CD14-positive monocyte (primary cell): ENCODE measurements around the gene OR1L4. TPM values are rescaled to one million over a fixed set of nuclear protein-coding genes. Genes with fewer than 3 reads are reported as not detected.

Experiments used
- DNase-seq, 3 donors: peaks; one replicate each; pipeline ENCODE4 v3.0.0-alpha.2; 2011 to 2022
- H2AFZ ChIP-seq: 2 replicates; pipeline ENCODE4 v1.6.0; 2012; ENCODE audit warnings: mild to moderate bottlenecking, low read depth, low read length, inconsistent platforms; ENCODE audit not compliant: insufficient read depth, poor library complexity, severe bottlenecking
- H3K27ac ChIP-seq, 2 donors: 1 replicate in 1 of 2; 2 replicates in 1 of 2; pipeline ENCODE4 v1.5.1; 2012 to 2013; ENCODE audit warnings: low read length in 2 of 2, control low read depth in 1 of 2, inconsistent platforms in 1 of 2, low read depth in 1 of 2, mild to moderate bottlenecking in 1 of 2
- H3K27me3 ChIP-seq, 2 donors: one replicate each; pipeline versions ENCODE4 v1.6.0 to v1.6.1; 2011 to 2013; ENCODE audit warnings: low read length in 2 of 2; ENCODE audit not compliant: control insufficient read depth in 2 of 2, insufficient read depth in 2 of 2
- H3K36me3 ChIP-seq, 2 donors: replicated peaks in 1 of 2; 1 replicate in 1 of 2; 2 replicates in 1 of 2; pipeline versions ENCODE4 v1.5.1 to v1.6.1; 2012 to 2013; ENCODE audit warnings: low read length in 2 of 2, control low read depth in 1 of 2, inconsistent platforms in 1 of 2, mild to moderate bottlenecking in 1 of 2; ENCODE audit not compliant: insufficient read depth in 2 of 2, control insufficient read depth in 1 of 2
- H3K4me1 ChIP-seq, 2 donors: 1 replicate in 1 of 2; 2 replicates in 1 of 2; pipeline versions ENCODE4 v1.5.1 to v1.6.1; 2012 to 2013; ENCODE audit warnings: low read length in 2 of 2, control low read depth in 1 of 2, inconsistent platforms in 1 of 2, mild to moderate bottlenecking in 1 of 2, moderate library complexity in 1 of 2; ENCODE audit not compliant: insufficient read depth in 2 of 2, control insufficient read depth in 1 of 2
- H3K4me2 ChIP-seq: replicated peaks from 2 replicates; pipeline ENCODE3; 2012; ENCODE audit warnings: low read length, moderate library complexity, mild to moderate bottlenecking; ENCODE audit not compliant: poor library complexity, severe bottlenecking; ENCODE audit errors: extremely low read depth
- H3K4me3 ChIP-seq, 3 experiments: fragments of 200-600 bp in 1 of 3; sonication (generic) in 1 of 3; replicated peaks in 1 of 3; 1 replicate in 2 of 3; 2 replicates in 1 of 3; pipeline ENCODE4 v1.5.1; 2011 to 2013; ENCODE audit warnings: low read length in 3 of 3, mild to moderate bottlenecking in 3 of 3, control low read depth in 2 of 3, low read depth in 2 of 3, inconsistent platforms in 1 of 3, moderate library complexity in 1 of 3
- H3K79me2 ChIP-seq: 2 replicates; pipeline ENCODE4 v1.6.0; 2012; ENCODE audit warnings: mild to moderate bottlenecking, control low read depth, inconsistent platforms, low read length, moderate library complexity; ENCODE audit not compliant: insufficient read depth
- H3K9ac ChIP-seq: 2 replicates; pipeline ENCODE4 v1.6.0; 2017; ENCODE audit warnings: low read length, mild to moderate bottlenecking; ENCODE audit not compliant: insufficient read depth, poor library complexity, severe bottlenecking
- H3K9me3 ChIP-seq, 2 donors: replicated peaks in 1 of 2; 1 replicate in 1 of 2; 2 replicates in 1 of 2; pipeline versions ENCODE4 v1.5.1 to v1.6.1; 2012 to 2013; ENCODE audit warnings: low read length in 2 of 2, control low read depth in 1 of 2; ENCODE audit not compliant: control insufficient read depth in 1 of 2, insufficient read depth in 1 of 2
- H4K20me1 ChIP-seq: 2 replicates; pipeline ENCODE4 v1.6.0; 2012; ENCODE audit warnings: mild to moderate bottlenecking, low read length, control low read depth, moderate library complexity; ENCODE audit not compliant: insufficient read depth
- H3K27ac Mint-ChIP-seq, 7 donors: one replicate each; pipeline ENCODE4 v1.8.0; 2020; ENCODE audit warnings: mild to moderate bottlenecking in 7 of 7, mixed read lengths in 7 of 7, moderate library complexity in 6 of 7, inconsistent platforms in 2 of 7
- H3K27me3 Mint-ChIP-seq, 3 donors: one replicate each; pipeline ENCODE4 v1.8.0; 2021 to 2022; ENCODE audit warnings: low read depth in 3 of 3, mild to moderate bottlenecking in 3 of 3, mixed read lengths in 3 of 3, moderate library complexity in 3 of 3, inconsistent platforms in 1 of 3
- H3K36me3 Mint-ChIP-seq, 2 donors: one replicate each; pipeline ENCODE4 v1.8.0; 2020; ENCODE audit warnings: mixed read lengths in 2 of 2, inconsistent platforms in 1 of 2, mild to moderate bottlenecking in 1 of 2
- H3K4me1 Mint-ChIP-seq: one replicate; pipeline ENCODE4 v1.8.0; 2020; ENCODE audit warnings: mild to moderate bottlenecking, mixed read lengths
- H3K4me3 Mint-ChIP-seq, 2 donors: one replicate each; pipeline ENCODE4 v1.8.0; 2020; ENCODE audit warnings: mild to moderate bottlenecking in 2 of 2, mixed read lengths in 2 of 2, moderate library complexity in 1 of 2
- H3K9me3 Mint-ChIP-seq, 7 donors: one replicate each; pipeline ENCODE4 v1.8.0; 2020 to 2022; ENCODE audit warnings: mixed read lengths in 7 of 7, mild to moderate bottlenecking in 6 of 7, moderate library complexity in 6 of 7, inconsistent platforms in 2 of 7
- CTCF ChIP-seq: fragments of 200-600 bp; IDR thresholded peaks from one replicate; pipeline ENCODE4 v1.8.0; 2022; ENCODE audit warnings: antibody characterized with exemption, mild to moderate bottlenecking
- WGBS: methylation state at CpG from one replicate; pipeline ENCODE4 v1.1.5; 2013; ENCODE audit warnings: missing lambda C conversion rate; ENCODE audit not compliant: insufficient coverage; 5-methylcytosine and 5-hydroxymethylcytosine counted together
- intact Hi-C, 2 donors: fragments of 100-400 bp; cut with micrococcal nuclease; formaldehyde crosslinking; loops; one replicate each; pipeline versions ENCODE4 v1.15.0 to v1.15.1; 2023
- polyA plus RNA-seq, 3 donors: library from polyadenylated mRNA; depleted of rRNA in 1 of 3; unstranded in 2 of 3; stranded (reverse) in 1 of 3; fragments of 300-500 nt in 2 of 3; fragments of >200 nt in 1 of 3; fragmentation: Illumina TruSeq in 2 of 3; gene quantifications; 1 replicate in 2 of 3; 2 replicates in 1 of 3; pipeline ENCODE4 v1.2.3, GENCODE V29; 2012 to 2021

OR1L4 gene
- polyA plus RNA-seq, 3 donors, result not detected

GRCh38 chr9:122754825-122755224 is 31.0 kb downstream of the OR1L4 start:
- Mint-ChIP-seq H3K27ac (no peak overlapping the region), H3K4me3 (no peak overlapping the region), H3K36me3 (no peaks in the 10 kb centered on the region), H3K4me1 (no peaks in the 10 kb centered on the region), H3K9me3 (peaks cover 21 to 46% (median 28%) of the 10 kb centered on the region in 7 donors), H3K27me3 (no peaks in the 10 kb centered on the region)
- Histone ChIP-seq H3K36me3 (no peaks in the 10 kb centered on the region), H4K20me1 (no peaks in the 10 kb centered on the region), H3K4me1 (no peaks in the 10 kb centered on the region), H3K9me3 (peaks cover 12 to 19% of the 10 kb centered on the region in 2 donors), H3K4me2 (no peak overlapping the region), H2AFZ (no peak overlapping the region), H3K4me3 (no peak overlapping the region), H3K79me2 (no peaks in the 10 kb centered on the region), H3K27me3 (no peaks in the 10 kb centered on the region), H3K27ac (no peak overlapping the region), H3K9ac (no peak overlapping the region)
- DNase-seq, result no peak
- no CpG with 5 or more reads among the region's 2 CpGs for WGBS
- intact Hi-C loops, result no loop called here
- TF ChIP-seq CTCF, result no peak

- Histone ChIP-seq H2AFZ (no peak overlapping the region), H3K9me3 (peaks cover 11 to 13% of the 10 kb centered on the region in 2 donors)
- DNase-seq, result no peak
Observed at GRCh38 chr9:122767817-122768216, 44.0 kb downstream of the OR1L4 start.

More at GRCh38 chr9:122767817-122768216, 44.0 kb downstream of the OR1L4 start:
- no peaks in the 10 kb centered on the region for H3K36me3 Mint-ChIP-seq
- Histone ChIP-seq H3K9ac (no peak overlapping the region), H4K20me1 (no peaks in the 10 kb centered on the region), H3K27ac (no peak overlapping the region), H3K4me3 (no peak overlapping the region), H3K36me3 (no peaks in the 10 kb centered on the region), H3K79me2 (no peaks in the 10 kb centered on the region), H3K4me1 (no peaks in the 10 kb centered on the region), H3K4me2 (no peak overlapping the region), H3K27me3 (no peaks in the 10 kb centered on the region)
- WGBS, result 89% methylated on average over 4 of the region's 4 CpGs
- H3K9me3 Mint-ChIP-seq, result peaks cover 11 to 31% (median 19%) of the 10 kb centered on the region in 7 donors
- no peaks in the 10 kb centered on the region for H3K4me1 Mint-ChIP-seq
- H3K27me3 Mint-ChIP-seq, result no peaks in the 10 kb centered on the region
- H3K4me3 Mint-ChIP-seq, result no peak overlapping the region
- intact Hi-C loops, result no loop called here
- TF ChIP-seq CTCF, result no peak
- H3K27ac Mint-ChIP-seq, result no peak overlapping the region

Other genes starting within 250 kb of the OR1L4 start
- gene OR1J1, start 246.1 kb upstream of the OR1L4 start, polyA plus RNA-seq, result not detected
- not detected for gene OR1J2, start 213.2 kb upstream of the OR1L4 start, polyA plus RNA-seq
- not detected for gene OR1J4, start 204.8 kb upstream of the OR1L4 start, polyA plus RNA-seq
- gene OR1N1, start 196.7 kb upstream of the OR1L4 start, polyA plus RNA-seq, result not detected
- not detected for gene OR1N2, start 170.9 kb upstream of the OR1L4 start, polyA plus RNA-seq
- not detected for gene OR1L8, start 140.6 kb upstream of the OR1L4 start, polyA plus RNA-seq
- gene OR1Q1, start 109.3 kb upstream of the OR1L4 start, polyA plus RNA-seq, result not detected
- gene OR1B1, start 66.4 kb upstream of the OR1L4 start, polyA plus RNA-seq, result not detected
- not detected for gene OR1L1, start 62.3 kb upstream of the OR1L4 start, polyA plus RNA-seq
- not detected for gene OR1L3, start 48.9 kb upstream of the OR1L4 start, polyA plus RNA-seq
- gene OR1L6, start 18.3 kb downstream of the OR1L4 start, polyA plus RNA-seq, result not detected
- not detected for gene OR5C1, start 64.9 kb downstream of the OR1L4 start, polyA plus RNA-seq
- not detected for gene OR1K1, start 76.1 kb downstream of the OR1L4 start, polyA plus RNA-seq
- gene PDCL, start 104.6 kb downstream of the OR1L4 start, polyA plus RNA-seq, result 1 to 10 TPM; 3.3 to 8.2 (median 7.2) TPM
- 10 to 100 TPM; 11.3 to 24.6 (median 11.8) TPM for gene RC3H2, start 181.4 kb downstream of the OR1L4 start, polyA plus RNA-seq
- gene ZBTB6, start 189.3 kb downstream of the OR1L4 start, polyA plus RNA-seq, result 1 to 10 TPM in 2 of 3 donors, under 1 TPM in 1; 0.64 to 1.7 (median 1.5) TPM
- gene ZBTB26, start 207.5 kb downstream of the OR1L4 start, polyA plus RNA-seq, result 1 to 10 TPM in 1 of 3 donors, under 1 TPM in 2; 0.42 to 5.1 (median 0.48) TPM
- gene RABGAP1, start 217.0 kb downstream of the OR1L4 start, polyA plus RNA-seq, result 10 to 100 TPM; 14.7 to 24.1 (median 19.3) TPM